Subcutaneous adipose tissue (tissue), 4 donors: Measurements from ENCODE around the gene RBBP4. TPM values are rescaled to one million over a fixed set of nuclear protein-coding genes. Genes with fewer than 3 reads are reported as not detected.

Experiments used
- CTCF ChIP-seq: fragments of 450-650 bp; IDR thresholded peaks from one replicate; pipeline ENCODE4 v1.5.1; 2016; ENCODE audit warnings: low read depth, mild to moderate bottlenecking, control low read depth, antibody characterized with exemption, moderate library complexity
- total RNA-seq, 4 donors: library from RNA; depleted of rRNA; stranded (reverse); fragments of >200 nt; gene quantifications; one replicate each; pipeline ENCODE4 v1.1.0, GENCODE V29; 2016

The RBBP4 gene
- total RNA-seq, 4 donors from 2014 or later, result 91.9 to 112 (median 100) TPM

GRCh38 chr1:32627596-32628162 lies 23.3 kb upstream of the RBBP4 start:
- no peak for TF ChIP-seq CTCF

- TF ChIP-seq CTCF, result no peak
Measured at GRCh38 chr1:32632829-32633228, 18.2 kb upstream of the RBBP4 start.

GRCh38 chr1:32635508-32636277 lies 15.3 kb upstream of the RBBP4 start:
- no peak for TF ChIP-seq CTCF

GRCh38 chr1:32636914-32637645 lies 13.9 kb upstream of the RBBP4 start:
- no peak for TF ChIP-seq CTCF

GRCh38 chr1:32639489-32640075 lies 11.4 kb upstream of the RBBP4 start:
- no peak for TF ChIP-seq CTCF

- TF ChIP-seq CTCF, result no peak
Measured at GRCh38 chr1:32644426-32644825, 6.6 kb upstream of the RBBP4 start.
